GM15510 (cell line): ENCODE measurements around the gene NOD2.

ENCODE experiments used
- POLR2A ChIP-seq: IDR thresholded peaks from 3 replicates; pipeline ENCODE4 v1.6.1; 2011; ENCODE audit warnings: borderline replicate concordance; ENCODE audit not compliant: insufficient read length; ENCODE audit errors: extremely low read depth

The NOD2 gene

DNA sequence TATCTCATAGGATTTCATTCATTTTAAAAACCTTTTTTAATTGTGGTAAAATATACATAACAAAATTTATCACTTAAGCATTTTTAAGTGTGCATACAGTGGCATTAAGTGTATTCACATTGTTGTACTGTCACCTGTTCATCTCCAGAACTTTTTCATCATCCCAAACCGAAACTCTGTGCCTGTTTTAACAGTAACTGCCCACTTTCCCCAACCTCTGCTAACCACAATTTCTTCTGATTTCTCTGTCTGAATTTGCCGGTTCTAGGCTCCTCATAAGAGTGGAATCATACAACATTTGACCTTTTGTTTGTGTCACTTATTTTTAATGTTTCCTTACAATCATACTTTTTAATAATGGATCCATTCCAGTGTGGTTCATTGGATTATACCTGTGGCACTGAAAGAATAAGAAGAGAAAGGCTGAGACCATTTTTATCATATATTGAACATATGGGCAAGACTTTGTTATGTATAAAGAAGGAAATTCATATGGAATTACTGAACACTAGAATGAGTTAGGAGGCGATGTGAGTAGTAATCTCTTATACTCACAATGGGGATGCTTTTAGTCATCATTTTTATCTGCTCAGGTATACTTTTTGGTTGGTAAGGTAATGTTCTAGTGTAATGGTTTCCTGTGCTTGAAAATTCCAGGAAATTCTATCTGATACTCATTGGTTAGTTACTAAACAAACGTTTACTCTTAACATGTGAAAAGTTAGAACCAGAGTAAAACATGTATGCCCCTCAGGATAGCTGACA is 59.2 kb downstream of the NOD2 start:
- TF ChIP-seq POLR2A, result no peak

DNA sequence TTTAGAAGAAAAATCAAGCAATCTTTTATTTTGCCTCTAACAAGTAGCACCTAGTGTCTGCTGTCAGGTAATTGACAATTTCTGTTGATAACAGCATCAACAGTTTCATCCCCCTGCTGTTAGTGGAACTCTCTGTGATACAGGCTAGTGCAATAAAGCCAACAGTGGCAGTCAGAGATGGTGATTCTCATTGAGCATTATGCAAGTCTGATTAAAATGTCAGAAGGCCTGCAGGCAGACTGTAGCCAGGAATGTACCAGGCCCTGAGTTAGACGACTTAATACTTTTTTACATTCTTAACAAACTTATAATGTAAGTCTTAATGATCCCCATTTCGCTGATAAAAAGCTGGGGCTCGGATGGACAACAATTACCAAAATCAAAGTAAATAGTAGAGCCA is 63.1 kb downstream of the NOD2 start:
- TF ChIP-seq POLR2A, result no peak

DNA sequence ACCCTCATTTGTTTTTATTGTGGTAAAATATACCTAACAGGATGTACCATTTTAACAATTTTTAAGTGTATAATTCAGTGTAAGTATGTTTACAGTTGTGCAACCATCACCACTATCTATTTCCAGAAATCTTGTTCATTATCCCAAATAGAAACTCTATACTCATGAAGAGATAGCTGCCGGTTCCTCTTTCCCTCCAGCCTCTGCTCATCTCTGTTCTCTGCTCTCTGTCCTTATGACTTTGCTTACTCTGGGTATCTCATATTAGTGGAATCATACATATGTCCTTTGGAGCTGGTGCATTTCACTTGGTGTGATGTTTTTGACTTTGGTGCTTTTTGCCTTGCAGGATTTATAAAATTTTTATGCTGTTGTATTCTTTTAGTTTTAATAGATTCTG is 67.9 kb downstream of the NOD2 start:
- no peak for TF ChIP-seq POLR2A

DNA sequence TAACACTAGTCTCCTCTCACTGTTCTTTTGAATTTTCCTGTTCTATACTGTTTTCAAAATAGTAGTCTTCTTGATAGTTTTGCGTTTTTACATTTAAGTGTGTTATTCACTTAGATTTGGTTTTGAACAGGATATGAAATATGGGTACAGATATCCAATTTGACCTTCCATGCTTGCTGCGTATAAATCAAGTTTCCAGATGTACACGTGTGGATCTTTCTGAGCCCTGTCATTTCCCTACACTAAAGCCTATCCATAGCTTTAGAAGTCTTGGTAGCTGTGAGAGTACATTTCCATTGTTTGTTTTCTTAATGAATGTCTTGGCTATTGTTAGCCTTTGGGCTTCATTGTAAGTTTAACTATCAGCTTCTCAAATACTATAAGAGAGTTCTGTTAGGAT is 68.8 kb downstream of the NOD2 start:
- TF ChIP-seq POLR2A, result no peak

DNA sequence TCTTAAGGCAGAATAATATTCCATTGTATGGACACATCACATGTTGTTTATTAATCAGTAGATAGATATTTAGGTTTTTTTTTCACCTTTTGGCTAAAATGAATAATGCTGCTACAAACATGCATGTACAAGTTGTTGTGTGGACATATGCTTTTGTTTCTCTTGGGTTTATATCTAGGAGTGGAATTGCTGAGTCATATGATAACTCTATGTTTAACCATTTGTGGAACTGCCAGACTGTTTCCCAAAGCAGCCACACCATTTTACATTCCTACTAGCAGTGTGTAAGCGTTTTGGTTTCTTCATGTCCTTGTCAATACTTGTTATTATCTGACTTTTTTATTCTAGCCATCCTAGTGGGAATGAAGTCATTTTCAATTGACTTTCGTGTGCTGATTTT is 69.8 kb downstream of the NOD2 start:
- no peak for TF ChIP-seq POLR2A

DNA sequence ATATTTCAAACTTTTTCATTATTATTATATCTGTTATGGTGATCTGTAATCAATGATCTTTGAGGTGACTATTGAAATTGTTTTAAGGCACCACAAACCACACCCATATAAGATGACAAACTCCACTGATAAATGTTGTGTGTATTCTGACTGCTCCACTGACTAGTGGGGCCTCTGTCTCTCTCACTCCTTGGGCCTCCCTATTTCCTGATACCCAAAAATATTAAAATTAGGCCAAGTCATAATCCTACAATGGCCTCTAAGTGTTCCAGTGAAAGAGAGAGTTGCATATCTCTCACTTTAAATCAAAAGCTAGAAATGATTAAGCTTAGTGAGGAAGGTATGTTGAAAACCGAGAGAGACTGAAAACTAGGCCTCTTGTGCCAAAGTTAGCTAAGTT is 71.9 kb downstream of the NOD2 start:
- no peak for TF ChIP-seq POLR2A

DNA sequence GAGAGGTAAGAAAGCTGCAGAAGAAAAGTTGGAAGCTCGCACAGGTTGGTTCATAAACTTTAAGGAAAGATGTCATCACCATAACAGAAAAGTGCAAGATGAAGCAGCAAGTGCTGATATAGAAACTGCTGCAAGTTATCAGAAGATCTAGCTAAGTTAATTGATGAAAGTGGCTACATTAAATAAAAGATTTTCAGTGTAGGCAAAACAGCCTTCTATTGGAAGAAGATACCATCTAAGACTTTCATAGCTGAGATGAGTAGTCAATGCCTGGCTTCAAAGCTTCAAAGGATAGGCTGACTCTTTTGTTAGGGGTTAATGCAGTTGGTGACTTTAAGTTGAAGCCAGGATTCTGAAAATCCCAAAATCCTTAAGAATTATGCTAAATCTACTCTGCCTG is 72.5 kb downstream of the NOD2 start:
- TF ChIP-seq POLR2A, result no peak

DNA sequence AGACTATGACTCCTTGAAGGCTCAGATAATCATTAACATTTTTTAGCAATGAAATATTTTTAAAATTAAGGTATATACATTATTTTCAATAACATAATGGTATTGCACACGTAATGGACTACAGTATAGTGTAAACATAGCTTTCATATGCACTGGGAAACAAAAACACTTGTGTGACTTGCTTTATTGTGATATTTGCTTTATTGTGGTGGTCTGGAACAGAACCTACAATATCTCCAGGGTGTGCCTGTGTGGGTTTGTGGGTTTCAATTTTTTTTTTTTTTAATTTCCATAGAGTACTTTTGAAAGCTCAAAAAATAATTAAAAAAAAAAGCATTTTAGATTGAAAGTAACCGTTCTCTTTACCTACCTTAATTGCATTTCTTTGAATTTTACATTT is 73.8 kb downstream of the NOD2 start:
- TF ChIP-seq POLR2A, result no peak

DNA sequence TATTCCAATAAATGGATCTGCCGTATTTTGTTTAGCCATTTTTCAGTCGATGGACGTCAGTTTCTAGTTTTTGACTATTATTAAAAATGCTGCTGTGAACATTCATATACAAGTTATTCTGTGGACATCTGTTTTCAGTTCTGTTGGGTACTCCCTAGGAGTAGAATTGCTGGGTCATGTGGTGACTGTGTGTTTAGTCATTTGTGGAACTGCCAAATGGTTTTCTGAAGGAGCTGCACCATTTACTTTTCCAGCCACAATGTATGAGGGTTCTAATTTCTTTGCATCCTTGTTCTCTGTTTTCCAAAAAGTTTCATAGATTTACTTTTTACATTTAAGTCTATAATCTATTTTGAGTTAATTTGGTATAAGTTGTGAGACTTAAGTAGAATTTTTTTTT is 78.0 kb downstream of the NOD2 start:
- no peak for TF ChIP-seq POLR2A

DNA sequence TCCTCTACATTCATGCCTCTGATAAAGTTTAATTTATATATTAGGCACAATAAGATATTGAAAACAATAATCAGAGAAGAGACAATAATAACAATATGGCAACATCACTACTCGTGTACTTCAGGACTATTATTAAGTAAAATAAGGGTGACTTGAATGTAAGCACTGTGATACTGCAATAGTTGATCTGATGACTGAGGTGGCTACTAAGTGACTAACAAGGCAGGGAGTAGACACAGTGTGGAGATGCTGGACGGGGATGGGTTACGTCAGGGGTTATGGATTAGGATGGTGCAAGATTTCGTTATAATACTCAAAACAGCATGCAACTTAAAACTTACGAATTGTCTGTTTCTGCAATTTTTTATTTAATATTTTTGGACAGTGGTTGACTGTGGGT is 81.0 kb downstream of the NOD2 start:
- TF ChIP-seq POLR2A, result no peak

DNA sequence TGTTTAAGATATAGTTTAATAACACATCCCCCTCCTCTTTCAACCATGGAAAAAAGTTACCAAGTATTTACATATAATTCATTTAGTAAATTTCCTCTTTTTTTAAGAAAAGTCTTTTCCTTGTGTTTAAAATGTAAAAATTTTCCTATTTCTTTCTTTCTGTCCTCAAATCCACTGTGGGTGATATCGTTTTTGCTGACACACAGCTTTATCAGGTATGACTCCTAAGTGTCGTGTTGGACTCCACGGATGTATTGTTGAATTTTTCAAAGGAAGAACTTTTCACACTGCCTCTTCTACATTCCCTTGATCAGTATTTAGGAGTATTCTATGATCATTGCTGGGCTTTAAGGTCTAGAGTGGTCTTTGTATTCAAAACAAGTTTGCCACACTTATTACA is 81.6 kb downstream of the NOD2 start:
- TF ChIP-seq POLR2A, result no peak

DNA sequence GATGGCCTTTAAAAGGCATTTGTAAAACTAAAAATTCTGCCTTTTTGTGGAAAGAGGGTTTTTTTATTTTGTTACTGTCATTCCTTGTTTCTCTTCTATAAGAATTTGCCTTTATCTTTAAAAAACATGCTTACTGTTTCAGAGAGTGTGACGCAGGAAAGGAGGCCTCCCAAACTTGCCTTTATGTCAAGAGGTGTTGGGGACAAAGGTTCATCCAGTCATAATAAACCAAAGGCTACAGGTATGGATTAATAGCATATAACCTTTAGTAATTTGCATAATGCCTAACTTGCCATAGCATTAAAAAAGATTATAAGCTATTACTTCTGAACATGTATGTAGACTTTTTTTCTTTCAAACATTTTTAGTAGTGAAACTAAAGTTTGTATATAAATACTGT is 82.6 kb downstream of the NOD2 start:
- no peak for TF ChIP-seq POLR2A

DNA sequence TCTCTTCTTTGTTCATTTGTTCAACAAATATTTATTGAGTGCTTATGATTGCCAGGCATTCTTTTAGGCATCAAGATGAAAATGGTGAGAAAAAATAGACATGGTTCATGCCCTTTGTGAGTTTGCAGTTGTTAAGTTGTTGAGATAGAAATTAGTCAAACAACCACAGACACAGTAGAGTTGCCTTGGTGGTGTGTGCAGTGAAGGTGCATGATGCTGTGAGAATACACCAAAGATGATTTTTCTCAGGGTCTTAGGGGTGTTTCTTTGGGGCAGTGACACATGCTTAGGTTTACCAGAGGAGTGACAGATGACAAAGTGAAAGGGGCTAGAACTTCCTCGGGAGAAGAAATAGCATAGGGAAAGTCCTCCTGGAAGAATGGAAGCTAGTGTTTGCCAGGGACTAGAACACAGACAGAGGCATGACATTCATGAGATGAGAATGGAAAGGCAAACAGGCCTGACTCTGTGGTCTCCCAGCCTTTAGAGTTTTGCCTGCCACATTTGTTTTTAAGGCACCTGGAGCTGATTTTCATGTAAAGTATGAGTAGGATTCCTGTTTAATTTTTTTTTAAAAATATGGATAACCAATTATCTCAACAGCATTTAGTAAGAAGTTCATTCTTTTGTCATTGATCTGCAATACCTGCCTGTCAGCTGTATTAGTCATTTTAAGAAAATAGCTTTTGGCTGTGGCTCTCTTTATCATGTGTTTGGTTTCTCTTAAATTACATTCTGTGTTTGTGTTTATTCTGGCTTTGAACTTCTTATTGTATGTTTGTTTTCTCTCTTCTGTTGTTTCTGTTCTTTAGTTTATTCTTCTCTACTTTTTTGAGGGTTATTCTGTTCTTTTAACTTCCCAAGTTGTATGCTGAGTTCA is 85.1 kb downstream of the NOD2 start:
- TF ChIP-seq POLR2A, result no peak

DNA sequence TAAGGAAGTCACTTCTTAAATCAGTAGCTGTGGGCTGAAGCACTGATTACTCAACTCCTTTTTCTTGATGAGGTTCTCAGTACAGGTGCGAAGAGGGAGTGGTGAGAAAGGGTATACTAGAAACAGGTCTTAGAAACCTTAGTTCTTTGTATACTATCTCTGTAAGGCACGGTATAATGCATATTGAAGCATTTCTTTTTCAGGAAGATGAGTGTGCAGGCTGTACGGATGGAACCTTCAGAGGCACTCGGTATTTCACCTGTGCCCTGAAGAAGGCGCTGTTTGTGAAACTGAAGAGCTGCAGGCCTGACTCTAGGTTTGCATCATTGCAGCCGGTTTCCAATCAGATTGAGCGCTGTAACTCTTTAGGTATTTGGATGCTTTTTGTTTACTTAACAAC is 87.6 kb downstream of the NOD2 start:
- TF ChIP-seq POLR2A, result no peak

DNA sequence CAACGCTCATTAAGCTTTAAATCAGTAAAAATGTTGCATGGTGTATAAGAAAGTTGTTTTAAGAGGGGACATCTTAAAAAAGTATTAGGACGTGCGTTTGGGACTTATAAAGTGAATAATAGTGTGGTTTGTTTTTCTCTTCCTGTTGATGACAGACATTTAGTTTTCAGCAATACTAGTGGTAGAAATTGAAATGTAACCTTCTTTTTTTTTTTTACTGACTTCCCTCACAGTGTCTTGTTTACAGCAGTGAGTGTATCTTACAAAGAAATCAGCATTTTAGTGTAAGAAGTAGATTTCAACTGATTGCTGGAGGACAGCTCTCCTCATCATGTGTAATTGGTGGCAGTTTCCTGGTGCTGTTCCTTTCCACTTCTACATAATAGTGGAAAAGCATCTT is 88.1 kb downstream of the NOD2 start:
- no peak for TF ChIP-seq POLR2A
